OCI-LY7 (cell line): ENCODE results near the gene HSPB9.

Experiments
- EZH2phosphoT487 ChIP-seq: fragments of 200-600 bp; sonication (generic); IDR thresholded peaks from 2 replicates; pipeline ENCODE4 v1.6.1; 2018; ENCODE audit warnings: low read depth, borderline replicate concordance, mild to moderate bottlenecking, mixed run types, antibody characterized with exemption, low read length, moderate library complexity, mixed read lengths
- TF ChIP-seq, protein P1 (sequence below): fragments of 200-600 bp; sonication (generic); conservative IDR thresholded peaks from 2 replicates; pipeline ENCODE4 v1.5.1; 2014; ENCODE audit warnings: mild to moderate bottlenecking, antibody characterized with exemption, low read length, moderate library complexity, mixed read lengths

DNA sequence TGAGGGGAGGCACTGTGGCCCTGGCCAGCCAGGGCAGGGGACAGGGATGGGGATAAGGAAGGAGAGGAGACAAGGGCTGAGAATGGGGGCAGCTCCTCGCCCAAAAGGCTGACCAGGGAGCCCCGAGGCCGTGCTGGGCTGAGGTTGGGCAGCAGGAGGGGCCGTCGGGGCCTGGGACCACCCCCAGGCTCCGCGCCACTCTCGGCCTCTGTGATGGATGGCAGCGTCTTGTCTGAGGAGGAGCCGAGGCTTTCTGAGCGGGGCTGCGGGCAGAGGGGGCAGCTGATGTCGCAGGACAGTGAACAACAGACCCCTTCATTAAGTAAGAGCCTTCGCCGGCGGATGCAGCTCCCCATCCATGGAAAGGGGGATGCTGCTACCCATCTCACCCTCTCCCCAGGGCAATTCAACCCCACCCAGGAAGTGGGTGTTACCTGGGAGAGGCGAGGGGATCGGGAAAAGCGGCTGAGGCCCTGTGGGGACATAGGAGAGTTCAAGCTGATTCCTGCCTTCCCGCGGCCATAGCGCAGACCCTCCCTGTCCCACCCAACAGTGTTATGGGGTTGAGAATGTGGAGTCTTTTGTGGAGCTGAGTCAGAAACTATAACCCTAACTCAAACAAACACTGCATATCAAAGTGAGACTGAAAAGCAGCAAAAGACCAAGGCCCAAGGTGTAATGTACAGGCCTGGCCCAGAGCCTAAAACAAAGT, 41.2 kb downstream of the HSPB9 start:
- TF ChIP-seq, protein P1, sequence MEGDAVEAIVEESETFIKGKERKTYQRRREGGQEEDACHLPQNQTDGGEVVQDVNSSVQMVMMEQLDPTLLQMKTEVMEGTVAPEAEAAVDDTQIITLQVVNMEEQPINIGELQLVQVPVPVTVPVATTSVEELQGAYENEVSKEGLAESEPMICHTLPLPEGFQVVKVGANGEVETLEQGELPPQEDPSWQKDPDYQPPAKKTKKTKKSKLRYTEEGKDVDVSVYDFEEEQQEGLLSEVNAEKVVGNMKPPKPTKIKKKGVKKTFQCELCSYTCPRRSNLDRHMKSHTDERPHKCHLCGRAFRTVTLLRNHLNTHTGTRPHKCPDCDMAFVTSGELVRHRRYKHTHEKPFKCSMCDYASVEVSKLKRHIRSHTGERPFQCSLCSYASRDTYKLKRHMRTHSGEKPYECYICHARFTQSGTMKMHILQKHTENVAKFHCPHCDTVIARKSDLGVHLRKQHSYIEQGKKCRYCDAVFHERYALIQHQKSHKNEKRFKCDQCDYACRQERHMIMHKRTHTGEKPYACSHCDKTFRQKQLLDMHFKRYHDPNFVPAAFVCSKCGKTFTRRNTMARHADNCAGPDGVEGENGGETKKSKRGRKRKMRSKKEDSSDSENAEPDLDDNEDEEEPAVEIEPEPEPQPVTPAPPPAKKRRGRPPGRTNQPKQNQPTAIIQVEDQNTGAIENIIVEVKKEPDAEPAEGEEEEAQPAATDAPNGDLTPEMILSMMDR, result no peak
- TF ChIP-seq EZH2phosphoT487, result no peak
